SK-N-MC (cell line): ENCODE results near the gene CTSS.
"Not testable (repeated sequence)": the region's sequence is repeated elsewhere in the genome, so short reads cannot be mapped to it uniquely, and the experiment has no call there.

Experiments
- EZH2 ChIP-seq: fragments of 200-600 bp; sonication (generic); IDR thresholded peaks from one replicate; pipeline ENCODE4 v1.6.1; 2017; ENCODE audit warnings: antibody characterized with exemption
- FOXP2 ChIP-seq: optimal IDR thresholded peaks from 2 replicates; pipeline ENCODE3; 2011; ENCODE audit warnings: mild to moderate bottlenecking, moderate library complexity; ENCODE audit not compliant: insufficient read depth; ENCODE audit errors: extremely low read length, control extremely low read depth
- POLR2AphosphoS5 ChIP-seq: IDR thresholded peaks from 2 replicates; pipeline ENCODE4 v1.6.1; 2012; ENCODE audit warnings: mild to moderate bottlenecking, low read depth, low read length, borderline replicate concordance

DNA sequence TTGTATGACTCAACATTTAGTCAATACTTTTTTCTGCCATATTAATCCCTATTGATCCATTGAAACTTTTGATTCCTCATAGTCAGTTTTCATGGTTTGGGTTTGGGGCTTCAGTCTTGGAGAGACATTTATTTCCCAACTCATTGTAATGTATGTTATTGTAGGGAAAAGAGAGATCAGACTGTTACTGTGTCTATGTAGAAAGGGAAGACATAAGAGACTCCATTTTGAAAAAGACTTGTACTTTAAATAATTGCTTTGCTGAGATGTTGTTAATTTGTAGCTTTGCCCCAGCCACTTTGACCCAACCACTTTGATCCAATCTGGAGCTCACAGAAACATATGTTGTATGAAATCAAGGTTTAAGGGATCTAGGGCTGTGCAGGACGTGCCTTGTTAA lies 56.5 kb downstream of the CTSS start:
- TF ChIP-seq EZH2, POLR2AphosphoS5, FOXP2: not testable (repeated sequence)
